Activated CD4-positive, alpha-beta memory T cell treated with anti-CD3 and anti-CD28 coated beads for 36 hours (primary cell): ENCODE measurements around the gene DBP. TPM values are rescaled to one million over a fixed set of nuclear protein-coding genes. Genes with fewer than 3 reads are reported as not detected.

Source experiments
- CTCF ChIA-PET: fragments of 350-600 bp; sonication (Branson Sonifier 250); formaldehyde crosslinking; loops from one replicate; lab custom pipeline; 2021; ENCODE audit warnings: antibody characterized with exemption, inconsistent platforms; lab: Charles Lee
- POLR2A ChIA-PET: fragments of 350-600 bp; sonication (Branson Sonifier 250); formaldehyde crosslinking; loops from one replicate; lab custom pipeline; 2021; ENCODE audit warnings: antibody characterized with exemption; lab: Charles Lee
- DNase-seq: peaks from one replicate; pipeline ENCODE4 v3.0.0-alpha.2; 2020
- H3K27ac Mint-ChIP-seq: one replicate; pipeline ENCODE4 v1.8.0; 2021; ENCODE audit warnings: mixed read lengths
- H3K27me3 Mint-ChIP-seq: one replicate; pipeline ENCODE4 v1.8.0; 2021; ENCODE audit warnings: mixed read lengths
- H3K36me3 Mint-ChIP-seq: one replicate; pipeline ENCODE4 v1.8.0; 2021; ENCODE audit warnings: mixed read lengths
- H3K4me1 Mint-ChIP-seq: one replicate; pipeline ENCODE4 v1.8.0; 2021; ENCODE audit warnings: low read depth, mixed read lengths
- H3K4me3 Mint-ChIP-seq: one replicate; pipeline ENCODE4 v1.8.0; 2021; ENCODE audit warnings: mild to moderate bottlenecking, mixed read lengths
- H3K9me3 Mint-ChIP-seq: one replicate; pipeline ENCODE4 v1.8.0; 2021; ENCODE audit warnings: mixed read lengths
- intact Hi-C: fragments of 100-400 bp; cut with micrococcal nuclease; formaldehyde crosslinking; loops from one replicate; pipeline ENCODE4 v1.15.1; 2023
- total RNA-seq, 2 experiments: library from RNA; stranded (reverse); gene quantifications; one replicate each; pipeline ENCODE4 v1.2.3, GENCODE V29; 2021

Gene DBP
- total RNA-seq, 2 experiments from 2014 or later: 8.3 to 10.4 TPM

DNA sequence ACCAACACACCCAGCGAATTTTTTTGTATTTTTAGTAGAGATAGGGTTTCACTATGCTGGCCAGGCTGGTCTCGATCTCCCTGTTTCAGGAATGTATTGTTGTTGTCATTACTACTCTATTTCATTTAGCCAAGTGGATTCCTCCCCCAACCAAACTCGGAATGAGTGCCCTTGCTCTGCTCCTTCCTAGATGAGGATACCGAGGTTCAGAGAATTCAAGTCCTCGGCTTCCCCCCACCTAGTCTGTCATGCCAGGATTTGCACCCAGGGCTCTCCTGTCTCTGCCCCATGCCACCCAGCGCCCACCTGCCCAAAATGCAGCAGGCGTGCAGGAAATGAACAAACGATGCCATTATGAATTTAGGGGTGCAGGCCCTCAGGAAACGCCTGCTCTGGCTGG, 34.2 kb downstream of the DBP start:
- no peaks in the 10 kb centered on the region for H3K36me3 Mint-ChIP-seq

DNA sequence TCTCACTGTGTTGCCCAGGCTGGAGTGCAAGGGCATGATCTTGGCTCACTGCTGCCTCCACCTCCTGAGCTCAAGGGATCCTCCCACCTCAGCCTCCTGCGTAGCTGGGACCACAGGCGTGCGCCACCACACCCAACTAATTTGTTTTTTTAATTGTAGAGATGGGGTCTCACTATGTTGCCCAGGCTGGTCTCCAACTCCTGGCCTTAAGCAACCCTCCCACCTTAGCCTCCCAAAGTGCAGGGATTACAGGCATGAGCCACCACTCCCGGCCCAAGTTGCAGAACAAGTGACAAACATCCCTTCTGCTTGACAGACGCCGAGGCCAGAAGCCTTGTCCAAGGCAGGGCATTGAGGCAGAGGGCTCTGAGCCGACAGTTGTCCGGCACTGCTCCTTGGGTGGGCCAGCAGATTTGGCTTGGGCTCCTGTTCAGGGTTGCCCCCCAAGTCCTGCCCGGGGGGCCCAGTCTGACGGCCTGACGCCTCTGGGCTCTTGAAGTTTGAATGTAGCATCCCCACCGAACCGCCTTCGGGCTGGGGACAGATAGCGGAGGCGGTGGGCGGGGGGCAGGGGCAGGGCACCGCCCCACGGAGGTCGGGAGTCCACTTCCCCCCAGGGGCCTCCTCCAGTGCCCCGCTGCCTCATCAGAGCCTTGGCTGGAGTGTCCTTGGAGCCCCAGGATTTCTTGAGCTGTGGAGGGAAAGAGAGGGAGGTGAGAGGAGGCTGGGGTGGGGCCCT, 36.3 kb downstream of the DBP start:
- Mint-ChIP-seq H3K9me3 (no peaks in the 10 kb centered on the region), H3K27ac (no peak overlapping the region), H3K4me1 (peaks cover 6% of the 10 kb centered on the region), H3K4me3 (no peak overlapping the region), H3K27me3 (no peaks in the 10 kb centered on the region), H3K36me3 (no peaks in the 10 kb centered on the region)
- CTCF ChIA-PET: interaction anchor here (1.7 kb wide), 1 partner anchor 12 kb away, joined by 6 read pairs; no protein-coding TSS in a partner anchor
- POLR2A ChIA-PET: no interaction called here
- intact Hi-C loops: no loop called here
- DNase-seq: no peak

More for the DNA sequence above, 34.2 kb downstream of the DBP start:
- Mint-ChIP-seq H3K27ac (no peak overlapping the region), H3K4me3 (no peak overlapping the region), H3K9me3 (no peaks in the 10 kb centered on the region), H3K27me3 (no peaks in the 10 kb centered on the region), H3K4me1 (no peaks in the 10 kb centered on the region)
- intact Hi-C loops: no loop called here
- DNase-seq: no peak
- CTCF ChIA-PET: no interaction called here
- POLR2A ChIA-PET: no interaction called here

DNA sequence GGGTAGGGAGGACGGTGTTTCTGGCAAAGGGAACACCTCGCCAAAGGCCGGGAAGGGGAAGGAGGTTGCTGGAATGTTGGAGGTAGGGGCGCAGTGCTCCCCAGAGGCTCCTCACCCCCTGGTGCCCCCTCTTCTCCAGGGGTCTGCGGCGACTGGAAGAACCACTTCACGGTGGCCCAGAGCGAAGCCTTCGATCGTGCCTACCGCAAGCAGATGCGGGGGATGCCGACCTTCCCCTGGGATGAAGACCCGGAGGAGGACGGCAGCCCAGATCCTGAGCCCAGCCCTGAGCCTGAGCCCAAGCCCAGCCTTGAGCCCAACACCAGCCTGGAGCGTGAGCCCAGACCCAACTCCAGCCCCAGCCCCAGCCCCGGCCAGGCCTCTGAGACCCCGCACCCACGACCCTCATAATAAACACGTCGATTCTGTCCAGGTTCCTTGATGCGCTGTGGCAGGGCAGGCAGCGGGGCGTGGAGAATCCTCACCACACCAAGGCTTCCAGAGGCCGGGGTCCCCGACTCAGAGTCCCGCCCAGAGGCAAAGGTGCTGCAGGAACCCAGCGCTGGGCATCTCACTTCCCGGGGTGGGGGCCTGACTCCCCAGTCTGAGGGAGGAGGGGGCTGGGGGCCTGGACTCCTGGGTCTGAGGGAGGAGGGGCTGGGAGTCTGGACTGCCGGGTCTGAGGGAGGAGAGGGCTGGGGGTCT, 38.0 kb downstream of the DBP start:
- CTCF ChIA-PET: no interaction called here
- no peak overlapping the region for H3K27ac Mint-ChIP-seq
- no peaks in the 10 kb centered on the region for H3K36me3 Mint-ChIP-seq
- DNase-seq: no peak
- H3K9me3 Mint-ChIP-seq: no peaks in the 10 kb centered on the region
- no peak overlapping the region for H3K4me3 Mint-ChIP-seq
- H3K27me3 Mint-ChIP-seq: no peaks in the 10 kb centered on the region
- peaks cover 8% of the 10 kb centered on the region for H3K4me1 Mint-ChIP-seq
- POLR2A ChIA-PET: no interaction called here
- intact Hi-C loops: no loop called here

DNA sequence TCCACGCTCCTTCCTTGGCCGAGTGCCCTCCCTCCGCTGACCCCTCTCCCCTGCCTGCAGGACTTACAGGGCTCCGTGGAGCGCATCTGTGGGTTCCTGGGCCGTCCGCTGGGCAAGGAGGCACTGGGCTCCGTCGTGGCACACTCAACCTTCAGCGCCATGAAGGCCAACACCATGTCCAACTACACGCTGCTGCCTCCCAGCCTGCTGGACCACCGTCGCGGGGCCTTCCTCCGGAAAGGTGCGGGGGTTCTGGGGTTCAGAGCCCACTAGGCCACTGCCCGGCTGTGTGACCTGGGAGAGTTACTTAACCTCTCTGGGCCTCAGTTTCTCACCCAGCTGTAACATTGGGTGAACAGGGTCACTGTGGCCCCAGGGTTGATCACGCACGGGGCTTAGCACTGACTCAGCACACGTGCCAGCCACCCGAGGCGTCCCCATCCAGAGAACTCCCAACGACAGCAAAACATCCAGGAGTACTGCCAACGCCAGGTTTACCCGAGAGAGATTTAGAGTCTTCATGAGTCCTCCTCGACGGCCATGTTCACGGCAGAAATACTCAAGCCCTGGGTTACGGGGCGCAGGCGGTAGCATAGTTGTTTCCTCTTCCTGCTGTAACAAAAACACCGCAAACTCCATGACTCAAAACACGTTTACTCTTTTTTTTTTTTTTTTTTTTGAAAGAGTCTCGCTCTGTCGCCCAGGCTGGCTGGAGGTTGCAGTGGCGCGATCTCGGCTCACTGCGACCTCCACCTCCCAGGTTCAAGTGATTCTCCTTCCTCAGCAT, 40.3 kb downstream of the DBP start:
- no peaks in the 10 kb centered on the region for H3K9me3 Mint-ChIP-seq
- peak overlapping the region; percentile 91 for H3K27ac Mint-ChIP-seq
- peak overlapping the region; percentile 76 for H3K4me3 Mint-ChIP-seq
- no peaks in the 10 kb centered on the region for H3K27me3 Mint-ChIP-seq
- intact Hi-C loops: no loop called here
- CTCF ChIA-PET: interaction anchor here (0.9 kb wide), 1 partner anchor 12 kb away, joined by 3 read pairs; no protein-coding TSS in a partner anchor
- peaks cover 11% of the 10 kb centered on the region for H3K4me1 Mint-ChIP-seq
- no peaks in the 10 kb centered on the region for H3K36me3 Mint-ChIP-seq
- POLR2A ChIA-PET: no interaction called here
- DNase-seq: peak; percentile 75

DNA sequence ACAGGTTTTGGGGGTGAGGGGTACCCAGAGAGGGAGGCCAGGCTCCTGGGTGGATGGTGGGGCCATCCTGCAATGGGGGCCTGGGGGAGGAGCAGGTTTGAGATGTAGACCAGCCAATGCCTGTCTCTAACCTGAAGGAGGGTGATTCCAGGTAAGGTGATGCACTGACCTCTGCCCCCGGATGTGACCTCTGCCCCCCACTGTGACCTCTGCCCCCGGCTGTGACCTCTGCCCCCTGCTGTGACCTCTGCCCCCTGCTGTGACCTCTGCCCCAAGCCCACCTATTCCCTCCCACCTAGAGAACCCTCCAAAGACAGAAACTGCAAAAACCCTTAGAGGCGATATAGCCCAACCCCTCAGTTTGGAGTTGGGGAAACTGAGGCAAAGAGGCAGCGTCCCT, 40.9 kb downstream of the DBP start:
- Mint-ChIP-seq H3K4me1 (peaks cover 11% of the 10 kb centered on the region), H3K36me3 (no peaks in the 10 kb centered on the region), H3K27ac (peak overlapping the region; percentile 91), H3K27me3 (no peaks in the 10 kb centered on the region), H3K4me3 (peak overlapping the region; percentile 76), H3K9me3 (no peaks in the 10 kb centered on the region)
- intact Hi-C loops: no loop called here
- POLR2A ChIA-PET: no interaction called here
- CTCF ChIA-PET: no interaction called here
- DNase-seq: no peak

DNA sequence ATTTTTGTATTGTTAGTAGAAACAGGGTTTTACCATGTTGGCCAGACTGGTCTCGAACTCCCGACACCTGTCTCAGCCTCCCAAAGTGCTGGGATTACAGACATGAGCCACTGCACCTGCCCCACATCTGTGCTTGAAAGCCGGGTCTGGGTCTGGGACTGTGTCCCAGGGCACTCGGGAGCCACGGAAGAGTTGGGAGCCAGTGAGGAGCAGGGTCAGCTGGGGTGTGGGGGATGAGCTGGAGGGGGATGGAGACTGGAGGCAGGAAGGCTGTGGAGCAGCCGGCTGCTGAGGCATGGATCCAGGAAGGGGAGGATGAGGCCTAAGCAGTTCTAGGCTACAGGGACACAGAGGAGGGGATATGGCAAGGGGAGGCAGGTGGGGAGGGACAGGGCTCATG, 41.3 kb downstream of the DBP start:
- ChIA-PET CTCF (interaction anchor here (0.7 to 1.4 kb wide), 4 partner anchors 12 to 88 kb away, joined by 3 to 5 read pairs (median 3); no protein-coding TSS in a partner anchor), POLR2A (no interaction called here)
- no peaks in the 10 kb centered on the region for H3K9me3 Mint-ChIP-seq
- peak overlapping the region; percentile 91 for H3K27ac Mint-ChIP-seq
- no peaks in the 10 kb centered on the region for H3K36me3 Mint-ChIP-seq
- H3K27me3 Mint-ChIP-seq: no peaks in the 10 kb centered on the region
- DNase-seq: no peak
- intact Hi-C loops: no loop called here
- H3K4me3 Mint-ChIP-seq: peak overlapping the region; percentile 76
- peaks cover 11% of the 10 kb centered on the region for H3K4me1 Mint-ChIP-seq

DNA sequence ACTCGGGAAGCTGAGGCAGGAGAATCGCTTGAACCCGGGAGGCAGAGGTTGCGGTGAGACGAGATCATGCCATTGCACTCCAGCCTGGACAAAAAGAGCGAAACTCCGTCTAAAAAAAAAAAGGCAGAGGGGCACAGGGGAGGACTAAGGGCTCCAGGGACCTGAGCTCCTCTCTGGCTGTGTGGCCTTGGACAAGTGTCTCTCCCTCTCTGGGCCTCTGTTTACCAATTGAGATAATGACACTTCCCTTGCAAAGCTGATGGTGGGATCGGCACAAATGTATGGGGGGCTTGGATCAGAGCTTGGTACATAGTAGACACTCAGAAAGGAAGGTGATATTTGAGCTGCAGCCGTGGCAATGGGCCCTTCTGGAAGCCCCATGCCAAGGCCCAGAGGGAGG, 42.0 kb downstream of the DBP start:
- H3K9me3 Mint-ChIP-seq: no peaks in the 10 kb centered on the region
- DNase-seq: no peak
- H3K4me1 Mint-ChIP-seq: peaks cover 11% of the 10 kb centered on the region
- CTCF ChIA-PET: interaction anchor here (0.6 to 1.4 kb wide), 5 partner anchors 11 to 90 kb away, joined by 3 to 5 read pairs (median 3); no protein-coding TSS in a partner anchor
- H3K27me3 Mint-ChIP-seq: no peaks in the 10 kb centered on the region
- H3K27ac Mint-ChIP-seq: peak overlapping the region; percentile 91
- H3K4me3 Mint-ChIP-seq: no peak overlapping the region
- intact Hi-C loops: no loop called here
- no peaks in the 10 kb centered on the region for H3K36me3 Mint-ChIP-seq
- POLR2A ChIA-PET: no interaction called here

DNA sequence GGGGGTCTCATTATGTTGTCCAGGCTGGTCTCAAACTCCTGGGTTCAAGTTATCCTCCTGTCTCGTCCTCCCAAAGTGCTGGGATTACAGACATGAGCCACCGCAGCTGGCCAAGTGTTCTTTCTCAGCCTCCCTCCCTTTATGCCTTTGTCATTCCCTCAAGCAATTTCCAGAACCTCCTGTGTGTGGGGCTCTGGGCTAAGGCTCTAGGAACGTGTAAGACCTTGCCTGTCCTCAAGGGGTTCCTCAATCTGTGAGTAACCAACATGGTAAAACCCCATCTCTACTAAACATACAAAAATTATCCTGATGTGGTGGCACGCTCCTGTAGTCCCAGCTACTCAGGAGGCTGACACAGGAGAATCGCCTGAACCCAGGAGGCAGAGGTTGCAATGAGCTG, 46.2 kb downstream of the DBP start:
- Mint-ChIP-seq H3K4me1 (peaks cover 14% of the 10 kb centered on the region), H3K9me3 (no peaks in the 10 kb centered on the region), H3K36me3 (no peaks in the 10 kb centered on the region), H3K4me3 (no peak overlapping the region), H3K27ac (no peak overlapping the region), H3K27me3 (no peaks in the 10 kb centered on the region)
- DNase-seq: no peak
- intact Hi-C loops: no loop called here
- ChIA-PET CTCF (interaction anchor here (0.7 to 8.8 kb wide), 3 partner anchors 18 to 102 kb away, joined by 3 to 164 read pairs (median 48); no protein-coding TSS in a partner anchor), POLR2A (no interaction called here)

DNA sequence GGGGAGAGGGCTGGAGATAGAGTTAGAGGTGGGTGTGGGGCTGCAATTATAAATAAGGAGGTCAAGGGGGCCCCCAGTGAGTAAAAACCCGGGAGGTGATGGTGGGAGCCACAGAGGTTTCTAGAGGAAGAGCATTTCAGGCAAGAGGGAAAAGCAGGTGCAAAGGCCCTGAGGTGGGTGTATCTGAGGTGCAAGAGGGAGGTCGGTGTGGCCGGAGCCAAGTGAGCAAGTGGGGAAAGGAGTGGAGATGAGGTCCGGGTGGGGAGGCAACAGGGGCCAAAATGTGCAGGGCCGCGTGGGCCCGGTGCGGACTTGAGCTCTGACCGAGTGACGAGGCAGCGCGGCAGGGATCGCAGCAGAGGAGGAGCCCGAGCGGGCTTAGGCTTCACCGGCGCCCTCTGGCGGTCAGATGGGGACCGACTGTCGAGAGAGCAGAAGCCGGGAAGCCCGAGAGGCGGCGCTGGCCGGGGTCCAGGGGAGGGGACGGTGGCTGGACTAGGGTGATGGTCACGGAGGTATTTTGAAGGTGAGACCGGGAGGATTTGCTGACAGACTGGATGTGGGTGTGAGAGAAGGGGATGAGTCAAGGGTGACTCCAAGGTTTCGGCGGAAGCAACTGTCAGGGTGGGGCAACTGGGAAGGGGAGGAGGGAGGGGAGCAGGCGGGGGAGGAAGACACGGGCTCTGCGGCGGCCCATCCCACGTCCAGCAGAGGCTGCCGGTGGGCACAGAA, 48.3 kb downstream of the DBP start:
- Mint-ChIP-seq H3K4me1 (peaks cover 18% of the 10 kb centered on the region), H3K9me3 (no peaks in the 10 kb centered on the region), H3K4me3 (peak overlapping the region; percentile 65), H3K27me3 (no peaks in the 10 kb centered on the region), H3K27ac (peak overlapping the region; percentile 63), H3K36me3 (no peaks in the 10 kb centered on the region)
- DNase-seq: peak; percentile 92
- intact Hi-C loops: loop anchor here (1.0 to 10.0 kb wide), 2 partner anchors 30 to 264 kb away; partner anchors contain the start of genes EMP3, RPL18 and SPHK2
- POLR2A ChIA-PET: interaction anchor here (2.1 kb wide), 1 partner anchor 30 kb away, joined by 5 read pairs; the partner anchor contains the start of genes RPL18 and SPHK2
- CTCF ChIA-PET: interaction anchor here (0.6 to 8.8 kb wide), 23 partner anchors 8 to 274 kb away, joined by 3 to 164 read pairs (median 4); partner anchors contain the start of genes LMTK3, RPL18, SPACA4 and SPHK2

DNA sequence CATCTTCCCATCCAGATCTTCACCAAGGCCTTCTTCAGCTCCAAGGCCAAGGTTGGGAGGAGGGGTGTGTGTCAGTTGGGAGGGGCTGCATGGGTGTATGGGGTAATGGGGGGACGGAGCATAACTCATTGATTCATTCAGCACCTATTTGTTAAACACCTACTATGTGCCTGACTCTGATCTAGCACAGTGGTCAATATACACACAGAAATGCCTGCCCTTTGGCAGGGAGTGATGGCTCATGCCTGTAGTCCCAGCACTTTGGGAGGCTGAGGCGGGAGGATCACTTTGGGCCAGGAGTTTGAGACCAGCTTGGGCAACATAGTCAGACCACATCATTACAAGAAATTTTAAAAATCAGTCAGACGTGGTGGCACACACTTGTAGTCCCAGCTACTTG, 49.8 kb downstream of the DBP start:
- POLR2A ChIA-PET: interaction anchor here (0.6 kb wide), 1 partner anchor 13 kb away, joined by 4 read pairs; no protein-coding TSS in a partner anchor
- intact Hi-C loops: loop anchor here (10.0 kb wide), 1 partner anchor 263 kb away; the partner anchor contains the start of gene EMP3
- H3K9me3 Mint-ChIP-seq: no peaks in the 10 kb centered on the region

DNA sequence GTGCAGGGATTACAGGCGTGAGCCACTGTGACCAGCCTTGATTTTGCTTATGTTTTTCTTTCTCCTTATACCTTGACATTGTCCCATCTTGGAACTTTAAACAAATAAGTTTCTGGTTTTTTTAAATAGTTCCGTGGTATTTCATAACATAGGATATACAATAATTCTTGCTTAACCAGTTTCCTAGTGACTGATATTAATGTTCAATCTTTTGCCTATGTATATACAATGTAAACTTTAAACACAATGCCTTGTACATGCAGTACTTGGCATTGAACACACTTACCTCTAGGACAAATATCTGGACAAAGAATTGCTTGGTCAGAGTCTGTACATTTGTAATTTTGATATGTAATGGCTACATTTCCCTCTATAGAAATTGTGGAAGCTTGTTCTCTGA, 55.0 kb downstream of the DBP start:
- ChIA-PET POLR2A (no interaction called here), CTCF (interaction anchor here (2.7 to 8.8 kb wide), 2 partner anchors 8 to 93 kb away, joined by 22 to 164 read pairs; no protein-coding TSS in a partner anchor)
- Mint-ChIP-seq H3K27ac (no peak overlapping the region), H3K27me3 (no peaks in the 10 kb centered on the region), H3K36me3 (no peaks in the 10 kb centered on the region), H3K9me3 (no peaks in the 10 kb centered on the region), H3K4me3 (no peak overlapping the region), H3K4me1 (peaks cover 7% of the 10 kb centered on the region)
- DNase-seq: no peak
- intact Hi-C loops: loop anchor here (10.0 kb wide), 1 partner anchor 257 kb away; the partner anchor contains the start of gene EMP3

More for the DNA sequence above, 49.8 kb downstream of the DBP start:
- Mint-ChIP-seq H3K27ac (no peak overlapping the region), H3K27me3 (no peaks in the 10 kb centered on the region), H3K4me1 (peaks cover 16% of the 10 kb centered on the region), H3K4me3 (no peak overlapping the region), H3K36me3 (no peaks in the 10 kb centered on the region)
- CTCF ChIA-PET: interaction anchor here (0.7 to 8.8 kb wide), 5 partner anchors 74 to 253 kb away, joined by 3 to 164 read pairs (median 16); partner anchors contain the start of genes KDELR1 and LMTK3
- no peak for DNase-seq
